AG04450 (cell line): ENCODE results near the gene FERMT3. TPM values are rescaled to one million over a fixed set of nuclear protein-coding genes. Genes with fewer than 3 reads are reported as not detected.

Experiments
- CTCF ChIA-PET: fragments of 300-600, 350-600 bp; formaldehyde crosslinking; extraction: SDS; loops from one replicate; lab custom pipeline; 2022; ENCODE audit warnings: antibody characterized with exemption, inconsistent platforms; lab: Charles Lee
- POLR2A ChIA-PET: fragments of 350-600 bp; formaldehyde crosslinking; extraction: SDS; loops from one replicate; lab custom pipeline; 2021; ENCODE audit warnings: antibody characterized with exemption, inconsistent platforms; lab: Yijun Ruan, JAX
- DNase-seq: peaks from one replicate; pipeline ENCODE4 v3.0.0-alpha.2; 2011; ENCODE audit warnings: low read depth, low spot score
- H3K27ac ChIP-seq: one replicate; pipeline ENCODE4 v1.5.1; 2012; ENCODE audit warnings: low read depth, low read length, control low read depth
- H3K27me3 ChIP-seq: one replicate; pipeline ENCODE4 v1.6.0; 2012; ENCODE audit warnings: low read length; ENCODE audit not compliant: control insufficient read depth, insufficient read depth
- H3K4me3 ChIP-seq: 2 replicates; pipeline ENCODE4 v1.5.1; 2011; ENCODE audit warnings: mild to moderate bottlenecking, low read depth, low read length, control low read depth
- H3K9me3 ChIP-seq: 2 replicates; pipeline ENCODE4 v1.5.1; 2012; ENCODE audit warnings: low read length; ENCODE audit not compliant: control insufficient read depth, insufficient read depth
- polyA plus RNA-seq: library from polyadenylated mRNA; depleted of rRNA; stranded (reverse); fragments of >200 nt; gene quantifications from 2 replicates; pipeline ENCODE4 v1.2.3, GENCODE V29; 2011
- TF ChIP-seq, protein P1 (sequence below): IDR thresholded peaks from 2 replicates; pipeline ENCODE4 v1.5.1; 2011; ENCODE audit warnings: low read depth, low read length, control low read depth, inconsistent platforms

FERMT3 gene
- polyA plus RNA-seq, 1 experiment = 0.38 TPM

DNA sequence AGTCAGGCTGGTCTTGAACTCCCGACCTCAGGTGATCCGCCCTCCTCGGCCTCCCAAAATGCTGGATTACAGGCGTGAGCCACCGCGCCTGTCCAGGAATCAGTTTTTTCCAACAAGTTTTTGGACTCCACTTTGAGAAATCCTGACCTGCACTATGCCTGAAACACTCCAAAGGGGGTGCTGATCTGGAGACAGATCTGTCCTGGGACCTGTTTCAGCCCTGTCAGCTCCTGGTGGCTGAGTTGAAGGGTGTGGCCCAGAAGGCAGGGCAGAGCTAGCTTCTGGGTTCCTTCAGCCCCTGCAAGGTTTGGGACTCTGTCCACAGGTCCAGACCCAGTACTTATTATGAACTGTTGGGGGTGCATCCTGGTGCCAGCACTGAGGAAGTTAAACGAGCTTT, 25.0 kb downstream of the FERMT3 start:
- no peak overlapping the region for H3K4me3 ChIP-seq
- CTCF ChIA-PET = no interaction called here
- no peaks in the 10 kb centered on the region for H3K27me3 ChIP-seq
- TF ChIP-seq, protein P1, sequence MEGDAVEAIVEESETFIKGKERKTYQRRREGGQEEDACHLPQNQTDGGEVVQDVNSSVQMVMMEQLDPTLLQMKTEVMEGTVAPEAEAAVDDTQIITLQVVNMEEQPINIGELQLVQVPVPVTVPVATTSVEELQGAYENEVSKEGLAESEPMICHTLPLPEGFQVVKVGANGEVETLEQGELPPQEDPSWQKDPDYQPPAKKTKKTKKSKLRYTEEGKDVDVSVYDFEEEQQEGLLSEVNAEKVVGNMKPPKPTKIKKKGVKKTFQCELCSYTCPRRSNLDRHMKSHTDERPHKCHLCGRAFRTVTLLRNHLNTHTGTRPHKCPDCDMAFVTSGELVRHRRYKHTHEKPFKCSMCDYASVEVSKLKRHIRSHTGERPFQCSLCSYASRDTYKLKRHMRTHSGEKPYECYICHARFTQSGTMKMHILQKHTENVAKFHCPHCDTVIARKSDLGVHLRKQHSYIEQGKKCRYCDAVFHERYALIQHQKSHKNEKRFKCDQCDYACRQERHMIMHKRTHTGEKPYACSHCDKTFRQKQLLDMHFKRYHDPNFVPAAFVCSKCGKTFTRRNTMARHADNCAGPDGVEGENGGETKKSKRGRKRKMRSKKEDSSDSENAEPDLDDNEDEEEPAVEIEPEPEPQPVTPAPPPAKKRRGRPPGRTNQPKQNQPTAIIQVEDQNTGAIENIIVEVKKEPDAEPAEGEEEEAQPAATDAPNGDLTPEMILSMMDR = no peak
- no peaks in the 10 kb centered on the region for H3K9me3 ChIP-seq
- POLR2A ChIA-PET = interaction anchor here (0.5 to 1.4 kb wide), 2 partner anchors 10 to 15 kb away, joined by 3 to 4 read pairs; partner anchors contain the start of genes FKBP2 and PPP1R14B
- DNase-seq = no peak
- no peak overlapping the region for H3K27ac ChIP-seq

DNA sequence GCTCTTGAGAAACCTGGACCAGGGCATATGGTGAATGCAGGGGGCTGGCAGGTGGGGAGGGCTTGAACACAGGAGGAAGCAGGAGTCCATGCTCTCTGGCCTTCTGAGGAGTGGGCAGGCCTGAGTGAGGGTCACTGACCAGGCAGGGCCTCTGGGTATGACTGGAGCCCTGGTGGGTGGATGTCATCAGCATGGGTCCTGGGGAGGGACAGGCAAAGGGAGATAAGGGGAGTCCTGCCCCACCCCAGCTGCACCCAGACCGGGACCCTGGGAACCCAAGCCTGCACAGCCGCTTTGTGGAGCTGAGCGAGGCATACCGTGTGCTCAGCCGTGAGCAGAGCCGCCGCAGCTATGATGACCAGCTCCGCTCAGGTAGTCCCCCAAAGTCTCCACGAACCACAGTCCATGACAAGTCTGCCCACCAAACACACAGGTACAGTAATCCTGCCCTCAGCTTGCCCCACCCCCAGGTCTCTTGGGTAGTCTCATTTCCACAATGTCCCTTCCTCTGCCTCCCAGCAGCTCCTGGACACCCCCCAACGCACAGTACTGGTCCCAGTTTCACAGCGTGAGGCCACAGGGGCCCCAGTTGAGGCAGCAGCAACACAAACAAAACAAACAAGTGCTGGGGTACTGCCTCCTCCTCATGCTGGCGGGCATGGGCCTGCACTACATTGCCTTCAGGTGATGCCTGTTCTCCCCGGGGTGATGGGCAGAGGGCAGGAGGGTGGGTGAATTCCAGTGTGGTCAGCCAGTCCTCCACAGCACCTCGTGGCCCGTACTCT, 25.9 kb downstream of the FERMT3 start:
- H3K27ac ChIP-seq = no peak overlapping the region
- no peaks in the 10 kb centered on the region for H3K27me3 ChIP-seq
- POLR2A ChIA-PET = interaction anchor here (0.5 to 1.4 kb wide), 2 partner anchors 9 to 14 kb away, joined by 3 to 4 read pairs; partner anchors contain the start of genes FKBP2 and PPP1R14B
- no peaks in the 10 kb centered on the region for H3K9me3 ChIP-seq
- CTCF ChIA-PET = interaction anchor here (2.1 kb wide), 1 partner anchor 69 kb away, joined by 6 read pairs; no protein-coding TSS in a partner anchor
- H3K4me3 ChIP-seq = no peak overlapping the region
- DNase-seq = no peak
- TF ChIP-seq, protein P1 = no peak

DNA sequence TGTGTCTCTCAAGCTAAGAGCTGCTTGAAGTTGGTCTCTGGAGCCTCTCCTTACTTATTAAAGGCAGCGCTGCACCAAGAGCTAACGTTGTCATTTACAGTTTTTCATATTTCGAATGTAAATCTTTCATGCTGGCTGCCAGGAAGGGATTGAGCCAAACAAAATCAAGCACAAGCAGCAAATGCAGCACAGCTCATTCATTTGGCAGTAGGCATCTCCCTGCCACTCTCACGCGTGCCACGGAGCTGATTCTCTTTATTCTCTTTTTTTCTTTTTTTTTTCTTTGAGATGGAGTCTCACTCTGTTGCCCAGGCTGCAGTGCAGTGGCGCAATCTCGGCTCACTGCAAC, 26.4 kb downstream of the FERMT3 start:
- no peak for DNase-seq
- CTCF ChIA-PET = interaction anchor here (2.1 kb wide), 1 partner anchor 68 kb away, joined by 6 read pairs; no protein-coding TSS in a partner anchor
- Histone ChIP-seq H3K27ac (no peak overlapping the region), H3K4me3 (no peak overlapping the region), H3K27me3 (no peaks in the 10 kb centered on the region), H3K9me3 (no peaks in the 10 kb centered on the region)
- TF ChIP-seq, protein P1 = no peak
- POLR2A ChIA-PET = interaction anchor here (0.6 to 0.7 kb wide), 2 partner anchors 31 to 68 kb away, joined by 3 to 4 read pairs; no protein-coding TSS in a partner anchor

DNA sequence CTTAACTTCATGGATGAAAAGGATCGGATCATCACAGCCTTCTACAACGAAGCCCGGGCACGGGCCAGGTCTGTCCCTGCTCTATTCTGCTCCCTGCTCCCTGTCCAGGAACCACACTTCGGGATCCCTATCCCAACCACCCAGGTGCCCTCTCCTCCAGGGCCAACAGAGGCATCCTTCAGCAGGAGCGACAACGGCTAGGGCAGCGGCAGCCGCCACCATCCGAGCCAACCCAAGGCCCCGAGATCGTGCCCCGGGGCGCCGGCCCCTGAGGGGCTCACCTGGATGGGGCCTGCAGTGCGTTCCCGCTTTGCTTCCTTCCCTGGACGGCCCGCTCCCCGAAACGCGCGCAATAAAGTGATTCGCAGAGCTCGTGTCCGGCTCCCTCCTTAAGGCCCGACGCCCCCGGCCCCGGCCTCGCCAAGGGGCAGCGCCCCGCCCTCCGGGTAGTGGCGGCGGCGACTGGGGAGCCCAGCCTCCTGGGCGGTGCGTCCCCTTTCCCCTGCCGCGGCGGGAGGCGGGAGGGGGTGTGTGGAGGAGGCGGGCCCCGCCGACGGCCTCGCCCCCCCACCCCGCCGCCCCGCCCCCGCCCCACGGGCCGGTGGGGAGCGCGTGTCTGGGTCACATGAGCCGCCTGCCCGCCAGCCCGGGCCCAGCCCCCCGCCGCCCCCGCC, 27.5 kb downstream of the FERMT3 start, which contains the start of gene VEGFB:
VEGFB (plus strand) TSS at position 672 of the 674 bp plus-strand sequence. CDS start 250 bp downstream, outside the sequence.
- POLR2A ChIA-PET = no interaction called here
- CTCF ChIA-PET = interaction anchor here (2.1 kb wide), 1 partner anchor 67 kb away, joined by 6 read pairs; no protein-coding TSS in a partner anchor
- DNase-seq = no peak
- H3K9me3 ChIP-seq = no peaks in the 10 kb centered on the region
- H3K27me3 ChIP-seq = no peaks in the 10 kb centered on the region
- TF ChIP-seq, protein P1 = no peak
- peak within 1 kb of the TSS; percentile 66 for H3K4me3 ChIP-seq
- no peak within 1 kb of the TSS for H3K27ac ChIP-seq
